HepG2 (cell line): ENCODE results near the gene PDZD7. TPM values are rescaled to one million over a fixed set of nuclear protein-coding genes. Genes with fewer than 3 reads are reported as not detected.

Experiments used
- GTF2F1 ChIP-seq: fragments of 150-350 bp; IDR thresholded peaks from 2 replicates; pipeline ENCODE4 v1.6.1; 2014; ENCODE audit warnings: low read length
- HNRNPH1 ChIP-seq: fragments of 200-400 bp; formaldehyde crosslinking; optimal IDR thresholded peaks from 2 replicates; pipeline ENCODE3; 2017; ENCODE audit warnings: mild to moderate bottlenecking, low read depth, low read length
- MAFF ChIP-seq: IDR thresholded peaks from 2 replicates; pipeline ENCODE4 v1.6.1; 2011; ENCODE audit warnings: low read depth, low read length, improper control_type of control experiment
- PCBP1 ChIP-seq: fragments of 200-400 bp; formaldehyde crosslinking; IDR thresholded peaks from 2 replicates; pipeline ENCODE4 v1.6.1; 2017; ENCODE audit warnings: mild to moderate bottlenecking, low read depth, low read length, borderline replicate concordance
- ZNF33A ChIP-seq: sonication (generic); formaldehyde crosslinking; IDR thresholded peaks from 2 replicates; pipeline ENCODE4 v1.5.1; 2020; ENCODE audit warnings: missing genetic modification reagents, mild to moderate bottlenecking, moderate library complexity, borderline replicate concordance
- ZNF484 ChIP-seq: sonication (generic); formaldehyde crosslinking; IDR thresholded peaks from 2 replicates; pipeline ENCODE4 v1.5.1; 2020; ENCODE audit warnings: mild to moderate bottlenecking, low read depth, missing genetic modification reagents, borderline replicate concordance
- ZNF547 ChIP-seq: sonication (generic); formaldehyde crosslinking; IDR thresholded peaks from 2 replicates; pipeline ENCODE4 v1.5.1; 2020; ENCODE audit warnings: mild to moderate bottlenecking, missing genetic modification reagents
- polyA plus RNA-seq, 8 experiments: library from polyadenylated mRNA; depleted of rRNA in 3 of 8; stranded (reverse) in 7 of 8; unstranded in 1 of 8; fragments of >200 nt; fragmentation: Illumina TruSeq in 4 of 8; extraction: Trizol in 4 of 8; gene quantifications; 2 replicates each; pipeline versions ENCODE4 v1.2.1 to v1.2.3, GENCODE V29; 2011 to 2016; ENCODE audit warnings: low read depth in 4 of 8, missing spikeins in 1 of 8, mixed read lengths in 1 of 8; ENCODE audit not compliant: insufficient read depth in 1 of 8
- total RNA-seq, 5 experiments: library from RNA; depleted of rRNA; stranded (reverse); fragments of >200 nt; fragmentation: Illumina TruSeq; extraction: Trizol; gene quantifications; 2 replicates each; pipeline ENCODE4 v1.2.3, GENCODE V29; 2016; ENCODE audit warnings: low read depth in 1 of 5
- TF ChIP-seq, protein P1 (sequence below): sonication (generic); formaldehyde crosslinking; IDR thresholded peaks from 2 replicates; pipeline ENCODE4 v1.5.0; 2020; ENCODE audit warnings: missing genetic modification reagents
- TF ChIP-seq, protein P2 (sequence below): sonication (generic); formaldehyde crosslinking; IDR thresholded peaks from 2 replicates; pipeline ENCODE4 v1.4.0; 2020; ENCODE audit warnings: missing genetic modification reagents
- TF ChIP-seq, protein P3 (sequence below): sonication (generic); formaldehyde crosslinking; IDR thresholded peaks from 2 replicates; pipeline ENCODE4 v1.9.0; 2021; ENCODE audit warnings: mild to moderate bottlenecking, missing genetic modification reagents
- TF ChIP-seq, protein P4 (sequence below): IDR thresholded peaks from 2 replicates; pipeline ENCODE4 v1.4.0; 2020; ENCODE audit warnings: mild to moderate bottlenecking, missing genetic modification reagents

Gene PDZD7
- total and polyA plus RNA-seq, 2 of the 13 experiments (the other 11 are each of a cell fraction or from before 2014, with no cell fraction given): 0.58 to 0.73 TPM

DNA sequence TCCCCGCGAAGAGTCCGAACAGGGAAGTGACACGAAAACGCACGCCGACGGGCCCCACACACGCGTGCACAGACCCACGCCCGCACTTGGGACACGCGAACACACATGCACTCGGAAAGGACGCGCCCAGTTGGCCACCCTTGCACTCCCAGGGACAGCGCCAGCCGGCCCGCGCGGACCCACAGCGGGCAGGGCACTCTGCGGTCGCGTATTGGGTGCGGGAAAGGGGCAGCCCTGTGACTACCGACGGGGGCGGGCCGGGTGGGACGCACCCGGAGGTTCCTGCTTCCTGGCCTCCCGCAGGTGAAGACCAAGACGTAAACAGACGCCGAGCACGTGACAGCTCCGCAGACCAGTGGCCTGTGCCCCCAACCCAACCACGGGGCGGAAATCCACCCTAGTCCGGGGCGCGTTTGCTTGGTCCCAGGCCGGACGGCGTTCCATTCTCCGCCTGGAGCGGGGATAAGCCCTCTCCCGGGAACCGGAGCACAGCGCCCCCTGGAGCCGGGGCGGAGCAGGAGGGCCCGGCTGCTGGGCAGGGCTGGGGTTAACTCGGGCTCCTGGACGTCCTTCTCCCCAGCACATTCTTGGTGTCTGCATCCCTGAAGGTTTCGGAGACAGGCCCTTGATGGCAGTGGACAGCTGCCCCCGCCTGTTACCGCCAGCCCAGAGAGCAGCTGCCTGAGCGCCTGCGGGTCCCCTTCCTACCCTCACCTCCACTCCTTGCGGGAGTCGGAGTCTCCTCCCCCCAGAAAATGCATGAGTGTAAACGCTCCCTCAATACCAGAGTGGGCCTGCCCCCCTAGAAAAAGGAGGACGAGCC is 33.4 kb downstream of the PDZD7 start (continued):
- TF ChIP-seq, protein P1, sequence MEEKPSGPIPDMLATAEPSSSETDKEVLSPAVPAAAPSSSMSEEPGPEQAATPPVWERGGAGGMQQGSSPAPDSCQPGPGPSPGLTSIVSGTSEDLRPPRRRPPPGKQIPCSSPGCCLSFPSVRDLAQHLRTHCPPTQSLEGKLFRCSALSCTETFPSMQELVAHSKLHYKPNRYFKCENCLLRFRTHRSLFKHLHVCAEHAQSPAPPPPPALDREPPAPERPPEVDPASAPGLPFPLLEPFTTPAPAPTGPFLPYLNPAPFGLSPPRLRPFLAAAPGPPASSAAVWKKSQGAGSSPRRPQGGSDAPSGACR (CRISPR knock-in tag): no peak
- TF ChIP-seq MAFF (no peak), ZNF484 (CRISPR knock-in tag) (no peak), HNRNPH1 (no peak), GTF2F1 (no peak), ZNF547 (no peak; the same call in 1 of the 2 replicates), PCBP1 (0 out of 2 replicates have a peak, but pooled peaks have one; percentile 58), ZNF33A (CRISPR knock-in tag) (no peak)
- TF ChIP-seq, protein P2, sequence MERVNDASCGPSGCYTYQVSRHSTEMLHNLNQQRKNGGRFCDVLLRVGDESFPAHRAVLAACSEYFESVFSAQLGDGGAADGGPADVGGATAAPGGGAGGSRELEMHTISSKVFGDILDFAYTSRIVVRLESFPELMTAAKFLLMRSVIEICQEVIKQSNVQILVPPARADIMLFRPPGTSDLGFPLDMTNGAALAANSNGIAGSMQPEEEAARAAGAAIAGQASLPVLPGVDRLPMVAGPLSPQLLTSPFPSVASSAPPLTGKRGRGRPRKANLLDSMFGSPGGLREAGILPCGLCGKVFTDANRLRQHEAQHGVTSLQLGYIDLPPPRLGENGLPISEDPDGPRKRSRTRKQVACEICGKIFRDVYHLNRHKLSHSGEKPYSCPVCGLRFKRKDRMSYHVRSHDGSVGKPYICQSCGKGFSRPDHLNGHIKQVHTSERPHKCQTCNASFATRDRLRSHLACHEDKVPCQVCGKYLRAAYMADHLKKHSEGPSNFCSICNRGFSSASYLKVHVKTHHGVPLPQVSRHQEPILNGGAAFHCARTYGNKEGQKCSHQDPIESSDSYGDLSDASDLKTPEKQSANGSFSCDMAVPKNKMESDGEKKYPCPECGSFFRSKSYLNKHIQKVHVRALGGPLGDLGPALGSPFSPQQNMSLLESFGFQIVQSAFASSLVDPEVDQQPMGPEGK (CRISPR knock-in tag): peak; percentile 57
- TF ChIP-seq, protein P3, sequence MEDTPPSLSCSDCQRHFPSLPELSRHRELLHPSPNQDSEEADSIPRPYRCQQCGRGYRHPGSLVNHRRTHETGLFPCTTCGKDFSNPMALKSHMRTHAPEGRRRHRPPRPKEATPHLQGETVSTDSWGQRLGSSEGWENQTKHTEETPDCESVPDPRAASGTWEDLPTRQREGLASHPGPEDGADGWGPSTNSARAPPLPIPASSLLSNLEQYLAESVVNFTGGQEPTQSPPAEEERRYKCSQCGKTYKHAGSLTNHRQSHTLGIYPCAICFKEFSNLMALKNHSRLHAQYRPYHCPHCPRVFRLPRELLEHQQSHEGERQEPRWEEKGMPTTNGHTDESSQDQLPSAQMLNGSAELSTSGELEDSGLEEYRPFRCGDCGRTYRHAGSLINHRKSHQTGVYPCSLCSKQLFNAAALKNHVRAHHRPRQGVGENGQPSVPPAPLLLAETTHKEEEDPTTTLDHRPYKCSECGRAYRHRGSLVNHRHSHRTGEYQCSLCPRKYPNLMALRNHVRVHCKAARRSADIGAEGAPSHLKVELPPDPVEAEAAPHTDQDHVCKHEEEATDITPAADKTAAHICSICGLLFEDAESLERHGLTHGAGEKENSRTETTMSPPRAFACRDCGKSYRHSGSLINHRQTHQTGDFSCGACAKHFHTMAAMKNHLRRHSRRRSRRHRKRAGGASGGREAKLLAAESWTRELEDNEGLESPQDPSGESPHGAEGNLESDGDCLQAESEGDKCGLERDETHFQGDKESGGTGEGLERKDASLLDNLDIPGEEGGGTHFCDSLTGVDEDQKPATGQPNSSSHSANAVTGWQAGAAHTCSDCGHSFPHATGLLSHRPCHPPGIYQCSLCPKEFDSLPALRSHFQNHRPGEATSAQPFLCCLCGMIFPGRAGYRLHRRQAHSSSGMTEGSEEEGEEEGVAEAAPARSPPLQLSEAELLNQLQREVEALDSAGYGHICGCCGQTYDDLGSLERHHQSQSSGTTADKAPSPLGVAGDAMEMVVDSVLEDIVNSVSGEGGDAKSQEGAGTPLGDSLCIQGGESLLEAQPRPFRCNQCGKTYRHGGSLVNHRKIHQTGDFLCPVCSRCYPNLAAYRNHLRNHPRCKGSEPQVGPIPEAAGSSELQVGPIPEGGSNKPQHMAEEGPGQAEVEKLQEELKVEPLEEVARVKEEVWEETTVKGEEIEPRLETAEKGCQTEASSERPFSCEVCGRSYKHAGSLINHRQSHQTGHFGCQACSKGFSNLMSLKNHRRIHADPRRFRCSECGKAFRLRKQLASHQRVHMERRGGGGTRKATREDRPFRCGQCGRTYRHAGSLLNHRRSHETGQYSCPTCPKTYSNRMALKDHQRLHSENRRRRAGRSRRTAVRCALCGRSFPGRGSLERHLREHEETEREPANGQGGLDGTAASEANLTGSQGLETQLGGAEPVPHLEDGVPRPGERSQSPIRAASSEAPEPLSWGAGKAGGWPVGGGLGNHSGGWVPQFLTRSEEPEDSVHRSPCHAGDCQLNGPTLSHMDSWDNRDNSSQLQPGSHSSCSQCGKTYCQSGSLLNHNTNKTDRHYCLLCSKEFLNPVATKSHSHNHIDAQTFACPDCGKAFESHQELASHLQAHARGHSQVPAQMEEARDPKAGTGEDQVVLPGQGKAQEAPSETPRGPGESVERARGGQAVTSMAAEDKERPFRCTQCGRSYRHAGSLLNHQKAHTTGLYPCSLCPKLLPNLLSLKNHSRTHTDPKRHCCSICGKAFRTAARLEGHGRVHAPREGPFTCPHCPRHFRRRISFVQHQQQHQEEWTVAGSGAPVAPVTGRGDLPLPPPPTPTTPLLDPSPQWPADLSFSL (CRISPR knock-in tag): no peak
- TF ChIP-seq, protein P4, sequence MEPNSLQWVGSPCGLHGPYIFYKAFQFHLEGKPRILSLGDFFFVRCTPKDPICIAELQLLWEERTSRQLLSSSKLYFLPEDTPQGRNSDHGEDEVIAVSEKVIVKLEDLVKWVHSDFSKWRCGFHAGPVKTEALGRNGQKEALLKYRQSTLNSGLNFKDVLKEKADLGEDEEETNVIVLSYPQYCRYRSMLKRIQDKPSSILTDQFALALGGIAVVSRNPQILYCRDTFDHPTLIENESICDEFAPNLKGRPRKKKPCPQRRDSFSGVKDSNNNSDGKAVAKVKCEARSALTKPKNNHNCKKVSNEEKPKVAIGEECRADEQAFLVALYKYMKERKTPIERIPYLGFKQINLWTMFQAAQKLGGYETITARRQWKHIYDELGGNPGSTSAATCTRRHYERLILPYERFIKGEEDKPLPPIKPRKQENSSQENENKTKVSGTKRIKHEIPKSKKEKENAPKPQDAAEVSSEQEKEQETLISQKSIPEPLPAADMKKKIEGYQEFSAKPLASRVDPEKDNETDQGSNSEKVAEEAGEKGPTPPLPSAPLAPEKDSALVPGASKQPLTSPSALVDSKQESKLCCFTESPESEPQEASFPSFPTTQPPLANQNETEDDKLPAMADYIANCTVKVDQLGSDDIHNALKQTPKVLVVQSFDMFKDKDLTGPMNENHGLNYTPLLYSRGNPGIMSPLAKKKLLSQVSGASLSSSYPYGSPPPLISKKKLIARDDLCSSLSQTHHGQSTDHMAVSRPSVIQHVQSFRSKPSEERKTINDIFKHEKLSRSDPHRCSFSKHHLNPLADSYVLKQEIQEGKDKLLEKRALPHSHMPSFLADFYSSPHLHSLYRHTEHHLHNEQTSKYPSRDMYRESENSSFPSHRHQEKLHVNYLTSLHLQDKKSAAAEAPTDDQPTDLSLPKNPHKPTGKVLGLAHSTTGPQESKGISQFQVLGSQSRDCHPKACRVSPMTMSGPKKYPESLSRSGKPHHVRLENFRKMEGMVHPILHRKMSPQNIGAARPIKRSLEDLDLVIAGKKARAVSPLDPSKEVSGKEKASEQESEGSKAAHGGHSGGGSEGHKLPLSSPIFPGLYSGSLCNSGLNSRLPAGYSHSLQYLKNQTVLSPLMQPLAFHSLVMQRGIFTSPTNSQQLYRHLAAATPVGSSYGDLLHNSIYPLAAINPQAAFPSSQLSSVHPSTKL: peak; percentile 21; the same call in 1 of the 2 replicates
